Left cardiac atrium (tissue), 4 donors: ENCODE data around the gene COBL. TPM values are rescaled to one million over a fixed set of nuclear protein-coding genes. Genes with fewer than 3 reads are reported as not detected.

Experiments used
- ATAC-seq, 2 donors: fragments of 200-7000 bp; cut with Tn5 transposase; one replicate each; pipeline ENCODE4 v1.9.1; 2020; ENCODE audit warnings: mild to moderate bottlenecking in 2 of 2, moderate library complexity in 2 of 2
- DNase-seq: peaks from one replicate; pipeline ENCODE4 v3.0.0-alpha.2; 2020
- intact Hi-C, 2 donors: fragments of 100-400 bp; cut with DNase I; formaldehyde crosslinking; loops; one replicate each; pipeline versions ENCODE4 v1.14.1 to v1.15.1; 2022 to 2023
- total RNA-seq, 2 donors: library from RNA; stranded (reverse); fragmentation: NEBNext Ultra II Directional; extraction: Animal tissue kit (Norgen Biotek cat#: 25700); gene quantifications; one replicate each; pipeline ENCODE4 v1.2.1, GENCODE V29; 2021
- donor health status: DM: no; HTN: yes; CAD: no.
- donor health status: DM: no; HTN: yes; CAD: no; lungs with severe emphysema.
- donor health status: DM: yes; HTN: yes; CAD: no.
- donor health status: Dilated cardiomyopathy.

COBL gene
- total RNA-seq, 2 donors from 2014 or later = 28.1 to 36.0 TPM

DNA sequence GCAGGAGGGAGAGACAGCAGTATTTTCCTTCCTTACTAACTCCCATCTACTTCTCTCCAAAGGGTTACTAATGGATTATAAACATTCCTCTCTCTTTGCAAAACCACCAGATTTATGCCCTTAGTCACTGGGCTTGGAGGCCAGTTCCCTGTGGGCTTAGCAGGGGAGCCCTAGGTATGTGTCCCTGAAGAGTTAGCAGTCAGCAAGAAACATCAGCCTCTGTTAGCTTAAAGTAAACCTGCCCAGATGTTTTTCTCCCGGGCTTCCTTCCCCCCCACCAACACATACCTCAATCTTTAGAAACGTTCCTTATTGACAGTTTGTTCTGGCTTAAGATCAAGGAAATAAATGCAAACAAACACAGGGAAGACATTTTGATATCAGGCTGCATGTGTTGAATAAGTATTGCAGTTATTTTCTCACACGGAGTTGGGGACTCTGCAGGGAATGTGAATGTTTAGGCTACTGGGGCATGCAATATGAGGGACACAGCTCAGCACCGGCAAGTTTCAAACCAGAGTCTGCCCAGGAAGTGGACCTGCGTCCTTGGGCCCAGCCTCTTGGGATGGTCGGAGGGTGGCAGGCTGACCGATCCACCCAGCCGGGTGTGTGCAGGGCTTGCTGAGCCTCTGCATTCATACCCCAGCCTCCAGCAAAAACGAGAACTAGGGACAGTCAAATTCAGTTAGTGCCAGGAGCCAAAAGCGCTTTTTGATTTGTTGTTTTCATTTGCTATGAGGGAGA, 281.9 kb downstream of the COBL start:
- no peak for DNase-seq
- intact Hi-C loops = no loop called here
- peak in 1 of 2 donors; percentile 15 for ATAC-seq

DNA sequence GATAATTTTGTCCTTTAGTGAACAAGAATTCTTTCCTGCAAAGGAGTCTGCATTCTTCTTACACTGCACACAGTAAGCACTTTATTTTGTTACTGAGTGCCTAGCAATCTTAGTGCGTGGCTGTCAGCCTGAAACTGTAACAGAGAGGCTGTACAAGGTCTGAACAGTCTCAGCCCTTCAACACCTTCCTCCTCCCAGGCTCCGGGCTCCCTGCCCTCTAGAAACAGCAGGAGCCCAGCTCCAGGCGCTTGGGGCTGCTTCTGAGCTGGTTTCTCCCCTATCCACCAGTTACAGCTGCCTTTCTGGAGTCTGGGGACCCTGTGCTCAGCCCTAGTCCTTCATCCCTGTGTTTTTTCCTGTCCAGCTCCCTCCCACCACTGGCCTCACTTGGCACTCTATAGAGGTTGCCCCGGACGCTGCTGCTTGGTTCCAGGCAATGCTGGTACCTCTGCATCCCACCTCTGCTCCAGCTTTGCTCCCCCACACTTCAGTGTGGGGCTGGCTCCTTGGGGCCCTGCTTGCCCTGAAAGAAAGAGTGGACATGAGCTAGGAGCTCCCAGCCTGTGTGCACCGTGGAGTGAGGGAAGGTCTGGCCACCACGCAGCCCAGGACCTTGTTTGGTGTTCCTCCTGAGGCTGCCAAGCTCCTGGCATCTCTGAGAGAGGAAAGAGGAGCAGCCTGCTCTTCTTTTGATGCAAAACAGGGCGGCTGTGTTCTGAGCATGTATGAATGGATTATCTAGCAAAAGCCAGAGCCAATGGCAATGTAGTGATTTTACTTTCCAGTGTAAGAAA, 282.7 kb downstream of the COBL start:
- intact Hi-C loops = no loop called here
- no peak for DNase-seq
- ATAC-seq = peak; percentile 66 to 73

DNA sequence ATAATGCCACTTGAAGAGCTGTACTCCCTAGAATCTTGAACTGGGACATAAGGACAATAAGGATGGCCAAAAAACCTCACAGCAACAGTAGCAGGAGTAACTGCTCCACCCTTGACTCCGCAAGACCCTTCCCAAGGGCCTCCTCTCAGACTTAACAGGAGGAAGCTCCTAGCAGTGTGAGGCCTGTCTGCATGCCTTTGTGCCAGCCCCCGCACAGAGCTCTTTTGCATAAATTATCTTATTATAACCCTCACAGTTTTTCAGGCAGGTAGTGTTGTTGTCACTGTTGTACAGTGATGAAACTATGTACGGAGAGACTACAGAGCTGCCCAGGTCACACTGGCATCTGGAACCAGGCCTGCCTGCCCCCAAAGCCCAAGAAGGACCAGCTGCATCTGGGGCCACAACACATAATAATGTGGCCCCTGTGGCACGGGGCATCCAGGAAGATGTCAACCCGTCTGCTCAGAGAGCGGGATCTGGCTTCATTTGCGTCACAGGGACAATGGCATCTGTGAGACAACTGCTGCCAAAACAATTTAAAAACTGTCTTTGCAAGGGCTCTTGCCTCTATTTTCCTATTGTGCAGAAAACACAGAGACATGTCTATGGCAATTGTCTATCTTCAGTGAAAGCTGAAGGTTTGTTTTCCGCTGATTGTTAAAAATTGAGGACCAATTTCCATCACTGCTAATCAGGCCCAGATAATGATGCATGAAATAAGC, 284.7 kb downstream of the COBL start:
- DNase-seq (no peak), ATAC-seq (no peak)
- intact Hi-C loops = no loop called here

DNA sequence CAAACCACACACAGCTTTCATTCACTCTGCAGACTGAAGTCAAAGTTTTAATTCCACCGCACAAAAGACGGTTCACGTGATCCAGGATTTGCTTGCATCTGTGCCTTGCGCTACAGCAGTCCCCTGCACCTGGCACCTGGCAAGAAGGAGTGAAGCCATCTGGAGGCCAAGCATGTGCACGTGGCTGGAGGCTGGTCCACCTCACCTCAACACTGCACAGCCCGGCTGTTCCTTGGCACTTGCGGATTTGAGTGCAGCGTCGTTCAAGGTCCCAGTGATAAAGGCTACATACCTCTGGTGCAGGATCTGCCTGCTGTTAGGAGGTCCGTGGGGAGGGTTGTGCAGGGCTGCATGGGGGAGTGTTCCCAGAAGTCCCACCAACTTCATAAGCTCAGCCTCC, 285.4 kb downstream of the COBL start:
- no peak for DNase-seq
- intact Hi-C loops = no loop called here
- no peak for ATAC-seq

DNA sequence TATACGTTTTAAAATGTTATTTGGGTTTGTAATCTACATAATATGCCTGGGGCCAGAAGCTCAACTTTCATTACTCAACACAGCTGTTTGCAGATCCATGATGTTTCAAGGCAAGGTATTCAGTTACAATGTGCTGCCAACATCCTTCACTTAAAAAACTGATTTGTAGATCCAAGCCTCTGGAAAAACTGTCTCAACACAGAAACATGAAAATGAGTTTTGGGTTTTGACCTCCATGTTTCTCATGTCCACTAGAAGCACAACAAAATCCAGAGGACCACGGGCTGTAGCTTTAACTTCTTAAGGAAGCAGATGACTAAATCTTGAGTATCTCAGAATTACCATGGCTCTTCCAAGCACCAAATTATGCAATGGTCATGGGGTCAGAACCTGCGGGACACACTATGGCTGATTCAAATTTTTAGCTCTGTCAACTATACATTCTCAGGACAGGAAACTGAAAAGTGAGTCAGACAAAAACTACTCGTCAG, 286.9 kb downstream of the COBL start:
- intact Hi-C loops = no loop called here
- ATAC-seq (no peak), DNase-seq (no peak)

DNA sequence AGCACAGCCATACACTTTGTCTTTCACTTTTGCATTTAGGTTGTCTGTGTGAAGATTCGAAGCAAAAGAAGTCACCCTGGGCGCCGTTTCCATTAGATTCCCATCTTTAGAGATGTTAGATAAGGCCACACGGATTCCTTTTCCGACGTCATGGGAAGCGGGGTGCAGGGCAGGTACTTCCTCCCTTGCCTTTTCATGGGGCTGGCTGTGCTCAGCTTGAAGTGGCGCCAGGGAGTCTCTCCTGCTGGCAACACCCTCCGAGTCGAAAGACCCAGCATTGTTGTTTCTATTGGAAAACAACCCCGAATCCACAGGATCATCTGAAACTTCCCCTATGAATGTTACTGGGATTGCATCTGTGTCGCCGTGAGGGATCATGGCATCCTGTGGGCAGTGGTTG, 287.5 kb downstream of the COBL start:
- intact Hi-C loops = no loop called here
- ATAC-seq (peak in 1 of 2 donors; percentile 22), DNase-seq (no peak)

DNA sequence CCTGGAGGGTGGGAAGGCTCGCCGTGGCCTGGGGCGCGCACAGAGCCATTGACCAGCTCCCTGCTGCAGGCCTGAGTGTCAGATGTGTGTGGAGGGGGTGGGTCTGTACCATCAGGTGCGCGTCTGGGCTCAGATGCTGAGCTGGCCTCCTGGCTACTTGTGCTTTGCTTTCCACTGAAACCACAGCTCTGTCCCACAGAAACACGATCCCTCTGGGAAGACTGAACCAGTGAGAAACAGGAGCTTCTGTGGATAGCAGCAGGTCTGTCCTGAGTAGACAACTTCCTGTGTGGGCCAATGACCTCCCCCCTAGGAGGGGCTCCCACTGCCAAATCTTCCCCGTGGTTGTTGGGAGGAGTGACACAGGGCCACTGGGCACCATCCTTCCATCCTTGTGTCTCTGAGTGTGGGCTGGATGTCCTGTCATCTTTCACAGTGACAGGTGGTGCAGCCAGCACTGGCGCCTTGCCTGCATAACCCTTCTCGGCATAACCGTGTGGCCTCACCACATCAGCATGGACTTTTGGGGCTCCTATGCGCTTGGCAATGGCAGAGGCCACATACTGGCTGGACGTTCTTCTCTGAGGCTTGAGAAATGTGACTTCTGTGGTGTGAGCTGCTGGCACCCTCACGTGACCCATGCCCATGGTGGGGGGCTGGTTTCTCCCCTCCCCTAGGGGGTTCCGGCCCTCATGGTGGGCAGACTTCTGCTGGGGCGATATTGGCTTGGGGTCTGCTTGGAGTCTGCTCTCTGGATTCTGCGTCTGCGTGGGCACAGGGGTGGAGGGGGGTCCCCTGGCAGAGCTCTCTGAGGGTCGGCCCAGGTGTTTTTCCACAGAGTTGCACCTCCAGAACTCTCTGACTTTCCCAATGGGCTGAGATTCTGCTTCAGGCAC, 288.4 kb downstream of the COBL start:
- DNase-seq = no peak
- intact Hi-C loops = no loop called here
- ATAC-seq = no peak

DNA sequence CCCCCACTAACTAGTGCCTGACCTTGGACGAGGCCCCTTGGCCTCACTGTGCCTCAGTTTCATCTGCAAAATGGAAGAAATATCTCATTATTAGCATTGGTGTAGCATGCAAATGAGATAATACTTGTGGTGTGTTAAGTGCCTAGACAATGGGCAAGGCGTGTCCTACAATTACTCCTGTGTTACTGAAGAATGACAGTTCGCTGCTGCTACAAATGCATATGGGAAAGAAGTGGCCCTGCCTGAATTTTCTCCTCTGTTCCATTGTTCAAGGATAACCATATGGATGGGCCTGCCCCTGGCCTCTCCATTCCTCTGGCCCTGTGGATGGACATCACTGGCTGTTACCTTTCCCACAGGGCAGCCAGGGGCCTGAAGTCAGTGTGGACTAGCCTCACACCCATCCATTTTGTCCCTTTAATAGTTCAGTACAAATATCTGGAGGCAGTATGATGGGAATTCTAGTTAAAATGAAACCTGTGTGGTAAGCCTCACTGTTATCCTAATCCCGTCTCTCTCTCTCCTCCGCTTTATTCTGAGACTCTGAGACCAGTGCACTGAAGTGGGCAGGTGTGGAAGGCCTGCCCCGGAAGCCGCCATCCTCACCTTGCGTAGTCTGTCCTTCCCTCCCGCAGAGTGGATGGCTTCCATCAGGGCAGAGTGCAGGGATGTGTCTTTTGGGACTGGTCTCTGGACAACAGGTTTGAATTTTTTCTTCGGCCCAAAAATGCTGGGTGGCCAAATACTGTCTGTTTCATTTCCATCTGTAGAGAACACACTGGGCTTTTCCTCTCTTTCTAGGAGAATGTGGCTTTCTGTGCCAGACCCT, 289.3 kb downstream of the COBL start:
- DNase-seq (no peak), ATAC-seq (no peak)
- intact Hi-C loops = no loop called here

DNA sequence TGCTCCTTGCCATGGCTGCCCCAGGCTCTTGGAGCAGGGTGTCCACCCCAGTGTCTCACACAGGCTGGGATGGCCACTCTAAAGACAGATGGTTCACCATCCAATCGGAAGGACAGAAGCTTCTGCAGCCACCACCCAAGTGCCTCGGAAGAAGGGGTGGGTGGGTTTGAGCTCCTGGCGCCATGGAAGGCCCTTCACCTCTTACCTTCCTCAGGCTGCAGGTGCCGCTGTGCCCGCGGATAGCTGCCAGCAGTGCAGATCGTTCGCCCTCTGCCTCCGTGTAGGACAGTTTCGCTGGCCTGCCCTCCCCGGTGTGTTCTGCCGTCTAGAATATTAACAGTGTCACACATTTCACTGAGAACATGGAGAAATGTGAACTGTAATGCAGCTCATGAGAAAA, 290.3 kb downstream of the COBL start:
- DNase-seq (no peak), ATAC-seq (no peak)
- intact Hi-C loops = no loop called here

DNA sequence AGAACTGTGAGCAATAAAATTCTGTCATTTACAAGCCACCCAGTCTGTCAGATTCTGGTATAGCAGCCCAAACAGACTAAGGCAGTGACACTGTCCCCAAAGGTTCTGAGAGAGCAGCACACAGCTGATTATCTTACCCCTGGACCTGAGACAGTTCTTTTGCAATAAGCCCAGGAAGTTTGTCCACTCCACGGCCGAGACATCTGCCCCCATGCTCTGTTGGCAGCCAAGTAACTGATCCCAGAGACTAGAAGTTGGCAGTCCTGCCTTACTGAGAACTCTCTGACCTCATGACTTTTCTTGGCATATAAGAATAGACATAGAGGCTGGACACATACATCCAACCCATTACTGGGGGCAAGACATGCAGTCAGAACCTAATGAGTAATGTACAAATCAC, 290.9 kb downstream of the COBL start:
- peak in 1 of 2 donors; percentile 75 for ATAC-seq
- DNase-seq = no peak
- intact Hi-C loops = no loop called here

DNA sequence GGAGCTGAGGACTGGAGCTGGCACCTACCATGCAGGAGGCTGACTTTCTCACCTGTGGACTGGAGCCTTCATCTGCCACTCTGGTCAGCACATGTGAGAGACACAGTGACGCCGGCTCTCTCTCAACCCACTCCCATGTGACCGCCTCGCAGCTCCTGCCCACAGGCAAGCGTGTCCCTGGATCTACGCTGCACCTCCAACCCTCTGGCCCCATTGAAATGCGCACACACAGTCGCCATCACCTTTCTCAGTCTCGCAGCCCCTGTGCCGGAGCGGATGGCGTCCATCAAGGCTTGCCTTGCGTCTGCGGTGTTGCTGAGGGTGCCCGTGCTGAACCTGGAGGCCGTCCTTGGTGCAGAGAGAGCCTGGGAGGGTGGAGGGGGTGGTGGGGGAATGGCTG, 291.7 kb downstream of the COBL start:
- intact Hi-C loops = no loop called here
- DNase-seq (no peak), ATAC-seq (no peak)

DNA sequence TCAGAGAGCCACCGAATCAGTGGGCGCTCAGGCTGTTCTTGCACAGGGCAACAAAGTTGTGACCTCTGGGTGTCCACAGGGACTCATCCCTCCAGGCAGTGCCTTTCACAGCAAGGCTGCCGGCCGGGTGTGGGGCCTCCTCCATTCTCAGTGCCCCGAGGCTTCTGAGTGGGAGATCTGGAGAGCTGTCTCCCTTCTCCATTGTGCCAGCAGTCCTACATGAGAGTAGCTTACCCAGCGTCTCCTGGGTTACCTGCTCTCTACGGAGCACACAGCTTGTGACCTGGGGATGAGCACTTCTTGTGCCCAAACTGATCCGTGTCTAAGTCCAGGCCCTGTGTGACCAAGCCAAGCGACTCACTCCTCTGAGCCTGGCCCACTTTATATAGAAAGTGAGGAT, 293.1 kb downstream of the COBL start:
- no peak for ATAC-seq
- no peak for DNase-seq
- intact Hi-C loops = no loop called here

DNA sequence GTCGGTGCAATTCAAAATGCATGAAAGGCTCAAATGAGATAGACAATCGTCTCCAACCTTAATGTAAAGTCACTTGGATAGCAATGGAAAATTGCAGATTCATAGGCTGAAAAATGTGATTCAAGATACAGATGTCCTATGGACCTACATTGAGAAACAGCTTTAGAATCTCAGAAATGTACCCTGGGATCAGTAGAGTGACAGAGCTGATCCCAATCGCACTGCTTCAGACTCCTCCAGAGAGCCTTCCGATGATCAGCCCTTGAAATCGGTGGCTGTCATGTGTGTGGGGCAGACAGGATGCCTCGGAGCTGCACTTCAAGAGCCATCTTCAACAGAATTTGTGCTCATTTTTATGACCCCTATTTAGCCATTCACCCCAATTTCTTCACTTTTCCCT, 293.8 kb downstream of the COBL start:
- intact Hi-C loops = no loop called here
- ATAC-seq (no peak), DNase-seq (no peak)

DNA sequence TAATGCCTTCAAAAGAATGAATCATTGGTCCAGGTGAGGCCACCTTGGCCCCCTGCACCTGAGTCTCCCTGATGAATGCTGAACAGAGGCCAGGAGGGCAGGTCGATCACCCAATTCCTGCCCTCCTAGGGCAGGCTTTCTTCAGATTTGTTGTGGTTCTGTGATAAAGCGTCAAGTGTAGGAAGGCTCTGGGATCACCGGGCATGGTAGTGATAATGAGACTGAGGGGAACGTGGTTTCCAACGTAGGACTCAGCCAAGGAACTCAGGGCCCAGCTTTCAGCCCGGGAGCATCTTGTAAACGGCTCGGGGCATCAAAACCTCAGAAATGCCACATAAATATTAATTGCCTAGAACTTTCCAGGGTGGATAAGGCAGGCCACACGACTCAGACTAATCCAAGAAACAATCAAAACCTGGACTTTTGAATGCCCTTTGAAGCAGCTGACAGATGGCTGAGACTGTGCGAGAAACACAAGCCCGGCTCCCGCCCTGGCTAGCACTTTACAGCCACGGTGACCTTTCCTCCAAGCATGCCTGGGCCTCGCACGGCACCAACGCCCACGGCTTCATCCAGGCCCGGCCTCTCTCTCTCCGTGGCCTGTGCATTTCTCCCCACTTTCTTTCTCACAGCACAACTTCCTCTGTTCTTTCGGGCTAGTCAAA, 294.6 kb downstream of the COBL start:
- intact Hi-C loops = no loop called here

DNA sequence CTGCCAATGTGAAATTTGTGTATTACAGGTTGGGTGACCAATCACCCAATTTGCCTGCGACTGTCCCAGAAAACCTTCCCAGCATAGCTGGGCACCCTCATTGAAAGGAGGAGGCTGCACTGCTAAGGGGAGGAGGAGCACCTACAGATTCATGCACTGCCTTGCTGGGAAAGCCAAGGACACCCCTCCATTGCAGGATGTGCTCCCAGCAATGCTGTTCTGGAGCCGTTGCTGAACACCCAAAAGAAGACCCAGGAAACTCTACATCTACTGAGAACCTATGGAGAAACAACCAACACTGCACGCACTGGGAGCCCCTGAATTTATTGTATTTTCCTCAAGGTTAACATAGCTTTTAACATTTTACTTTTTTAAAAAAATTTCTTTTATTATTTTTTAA, 295.7 kb downstream of the COBL start:
- intact Hi-C loops = no loop called here
- DNase-seq (no peak), ATAC-seq (no peak)

More for the DNA sequence above, 294.6 kb downstream of the COBL start:
- peak; percentile 61 to 71 for ATAC-seq
- DNase-seq = no peak

DNA sequence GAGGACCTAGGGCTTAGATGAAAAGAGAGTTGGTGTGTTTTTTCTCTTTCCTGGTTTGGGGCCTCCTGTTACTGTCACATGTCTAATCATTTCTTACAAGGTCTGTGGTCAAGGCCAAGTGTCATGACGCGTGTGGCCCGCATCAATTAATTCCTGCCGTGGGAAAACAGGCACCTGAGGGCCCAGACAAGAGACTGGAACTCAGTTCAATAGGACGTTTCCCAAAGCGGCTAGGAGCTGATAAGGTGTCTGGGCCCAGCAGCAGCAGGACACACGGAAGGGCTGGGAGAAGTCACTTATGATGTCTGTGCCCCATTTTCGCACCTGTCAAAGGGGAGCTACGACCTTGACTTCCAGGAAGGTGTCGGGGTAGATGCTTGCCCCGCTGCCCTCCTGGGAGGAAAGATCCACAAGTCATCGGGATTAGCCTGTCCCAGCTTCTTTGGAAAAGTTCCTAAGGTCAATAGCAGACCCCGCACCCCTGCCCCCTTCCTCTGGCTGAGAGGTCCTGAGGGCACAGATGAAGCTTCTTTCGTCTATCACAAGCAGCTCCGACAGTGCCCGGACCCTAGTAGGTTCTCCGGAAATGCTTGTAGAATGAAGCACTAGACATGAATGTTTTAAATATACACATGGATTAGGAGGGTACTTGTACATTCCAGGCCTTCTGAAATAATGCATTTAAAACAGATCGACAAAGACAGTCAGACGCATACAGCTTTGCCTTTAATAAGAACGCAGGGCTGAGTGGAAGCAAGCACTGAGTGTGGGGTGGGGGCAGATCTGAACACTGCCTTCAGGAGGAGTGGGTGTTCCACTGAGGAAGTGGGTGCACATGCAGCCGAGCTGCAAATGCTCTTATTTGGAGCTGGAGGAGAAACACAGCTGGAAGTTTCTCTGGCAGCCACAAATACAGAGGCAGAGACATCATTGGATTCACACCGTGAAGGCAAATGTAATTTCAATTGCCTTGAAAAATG, 296.4 kb downstream of the COBL start:
- DNase-seq (no peak), ATAC-seq (no peak)
- intact Hi-C loops = no loop called here
